Hematopoietic multipotent progenitor cell treated with erythropoietin and hydrocortisone succinate and interleukin-3 and kit ligand, for 4 days (in vitro differentiated cells): Measurements from ENCODE around the gene CD207.
"Not testable (repeated sequence)": the region's sequence is repeated elsewhere in the genome, so short reads cannot be mapped to it uniquely, and the experiment has no call there.

ENCODE experiments used
- DNase-seq: peaks from one replicate; pipeline ENCODE4 v3.0.0-alpha.2; 2015

CD207 gene

GRCh38 chr2:70835643-70836042 is at the start of gene CD207:
TSS of gene CD207 (minus strand) at chr2:70835816. CDS start at chr2:70835776, 40 bp downstream.
- peak; percentile 8 for DNase-seq

GRCh38 chr2:70878543-70878942 is 42.9 kb upstream of the CD207 start:
- DNase-seq = not testable (repeated sequence)

GRCh38 chr2:70876138-70876537 is 40.5 kb upstream of the CD207 start:
- not testable (repeated sequence) for DNase-seq

GRCh38 chr2:70873541-70873940 is 37.9 kb upstream of the CD207 start:
- DNase-seq = no peak

- peak; percentile 89 for DNase-seq
These were observed 36.0 kb upstream of the CD207 start for GRCh38 chr2:70871398-70872211.

- DNase-seq = no peak
These were observed 35.2 kb upstream of the CD207 start for GRCh38 chr2:70870790-70871189.

GRCh38 chr2:70868970-70869369 is 33.4 kb upstream of the CD207 start:
- no peak for DNase-seq

GRCh38 chr2:70861777-70862625 is 26.4 kb upstream of the CD207 start:
- DNase-seq = peak; percentile 79

GRCh38 chr2:70855667-70856066 is 20.1 kb upstream of the CD207 start:
- DNase-seq = peak; percentile 12

- DNase-seq = peak; percentile 7
These were observed 18.8 kb upstream of the CD207 start for GRCh38 chr2:70854411-70854810.

- no peak for DNase-seq
These were observed 17.2 kb upstream of the CD207 start for GRCh38 chr2:70852824-70853223.

- DNase-seq = peak; percentile 53
These were observed 16.1 kb upstream of the CD207 start for GRCh38 chr2:70851704-70852103.

GRCh38 chr2:70850925-70851324 is 15.3 kb upstream of the CD207 start:
- DNase-seq = no peak

GRCh38 chr2:70842401-70842800 is 6.8 kb upstream of the CD207 start:
- no peak for DNase-seq

- no peak for DNase-seq
These were observed 2.6 kb upstream of the CD207 start for GRCh38 chr2:70837980-70838925.

GRCh38 chr2:70834881-70835280 is 735 bp downstream of the CD207 start:
- DNase-seq = no peak

GRCh38 chr2:70834106-70834505 is 1.5 kb downstream of the CD207 start:
- DNase-seq = no peak

GRCh38 chr2:70833246-70833645 is 2.4 kb downstream of the CD207 start:
- DNase-seq = no peak

GRCh38 chr2:70832386-70832785 is 3.2 kb downstream of the CD207 start:
- peak; percentile 15 for DNase-seq

GRCh38 chr2:70831861-70832260 is 3.8 kb downstream of the CD207 start:
- DNase-seq = no peak

- no peak for DNase-seq
These were observed 5.2 kb downstream of the CD207 start for GRCh38 chr2:70830366-70830765.

GRCh38 chr2:70829916-70830315 is 5.7 kb downstream of the CD207 start:
- DNase-seq = no peak
